OCI-LY1 (cell line): Measurements from ENCODE around the gene MAPK8IP3.

Experiments used
- H2AFZ ChIP-seq: fragments of 200-600 bp; sonication (generic), shearing (Covaris generic); 2 replicates; pipeline ENCODE4 v1.6.0; 2014; ENCODE audit warnings: antibody characterized with exemption, mild to moderate bottlenecking, low read length
- H3F3A ChIP-seq: fragments of 200-600 bp; sonication (generic), shearing (Covaris generic); 2 replicates; pipeline ENCODE4 v1.6.0; 2014; ENCODE audit warnings: mild to moderate bottlenecking, antibody characterized with exemption, low read length, moderate library complexity; ENCODE audit not compliant: insufficient read depth
- H3K27ac ChIP-seq: fragments of 200-600 bp; sonication (generic); 2 replicates; pipeline ENCODE4 v1.5.1; 2014; ENCODE audit warnings: low read length, mixed run types, mild to moderate bottlenecking, low read depth; ENCODE audit not compliant: poor library complexity, severe bottlenecking
- H3K27me3 ChIP-seq: fragments of 200-600 bp; sonication (generic); 2 replicates; pipeline ENCODE4 v1.6.0; 2014; ENCODE audit warnings: antibody characterized with exemption, mild to moderate bottlenecking, low read length, moderate library complexity; ENCODE audit not compliant: insufficient read depth
- H3K36me3 ChIP-seq: fragments of 200-600 bp; sonication (generic); 2 replicates; pipeline ENCODE4 v1.6.1; 2014; ENCODE audit warnings: mild to moderate bottlenecking, antibody characterized with exemption, low read length, moderate library complexity, mixed read lengths; ENCODE audit not compliant: insufficient read depth
- H3K4me1 ChIP-seq: fragments of 200-600 bp; sonication (generic); 2 replicates; pipeline ENCODE4 v1.5.1; 2014; ENCODE audit warnings: mild to moderate bottlenecking, low read length, moderate library complexity; ENCODE audit not compliant: insufficient read depth, severe bottlenecking
- H3K4me2 ChIP-seq: fragments of 200-600 bp; sonication (generic), shearing (Covaris generic); 2 replicates; pipeline ENCODE4 v1.6.1; 2014; ENCODE audit warnings: low read length
- H3K4me3 ChIP-seq: fragments of 200-600 bp; sonication (generic); 2 replicates; pipeline ENCODE4 v1.5.1; 2014; ENCODE audit warnings: low read length, low read depth, mild to moderate bottlenecking, mixed read lengths; ENCODE audit not compliant: poor library complexity, severe bottlenecking
- H3K79me2 ChIP-seq: fragments of 200-600 bp; shearing (Covaris generic); 2 replicates; pipeline ENCODE4 v1.6.1; 2016; ENCODE audit warnings: mixed run types, low read length, mixed read lengths; ENCODE audit not compliant: insufficient read depth
- H3K9ac ChIP-seq: fragments of 200-600 bp; sonication (generic), shearing (Covaris generic); 2 replicates; pipeline ENCODE4 v1.6.1; 2014; ENCODE audit warnings: mild to moderate bottlenecking, low read length, mixed read lengths
- H3K9me2 ChIP-seq: fragments of 200-600 bp; sonication (generic), shearing (Covaris generic); 2 replicates; pipeline ENCODE4 v1.6.1; 2014; ENCODE audit warnings: low read depth, mild to moderate bottlenecking, low read length, mixed read lengths
- H3K9me3 ChIP-seq: fragments of 200-600 bp; shearing (Covaris generic); 2 replicates; pipeline ENCODE4 v1.6.1; 2014; ENCODE audit warnings: low read length, mixed read lengths
- H4K20me1 ChIP-seq: fragments of 200-600 bp; sonication (generic), shearing (Covaris generic); 2 replicates; pipeline ENCODE4 v1.6.0; 2016; ENCODE audit warnings: mild to moderate bottlenecking, low read length; ENCODE audit not compliant: insufficient read depth
- EZH2 ChIP-seq: fragments of 200-600 bp; sonication (generic), shearing (Covaris generic); IDR thresholded peaks from 2 replicates; pipeline ENCODE4 v1.8.0; 2017; ENCODE audit warnings: borderline replicate concordance, mixed run types, mild to moderate bottlenecking, antibody characterized with exemption, low read length, moderate library complexity, mixed read lengths
- TF ChIP-seq, protein P1 (sequence below): fragments of 200-600 bp; sonication (generic), shearing (Covaris generic); IDR thresholded peaks from 2 replicates; pipeline ENCODE4 v1.5.1; 2017; ENCODE audit warnings: mild to moderate bottlenecking, antibody characterized with exemption, low read length, moderate library complexity, mixed read lengths

MAPK8IP3 gene

DNA sequence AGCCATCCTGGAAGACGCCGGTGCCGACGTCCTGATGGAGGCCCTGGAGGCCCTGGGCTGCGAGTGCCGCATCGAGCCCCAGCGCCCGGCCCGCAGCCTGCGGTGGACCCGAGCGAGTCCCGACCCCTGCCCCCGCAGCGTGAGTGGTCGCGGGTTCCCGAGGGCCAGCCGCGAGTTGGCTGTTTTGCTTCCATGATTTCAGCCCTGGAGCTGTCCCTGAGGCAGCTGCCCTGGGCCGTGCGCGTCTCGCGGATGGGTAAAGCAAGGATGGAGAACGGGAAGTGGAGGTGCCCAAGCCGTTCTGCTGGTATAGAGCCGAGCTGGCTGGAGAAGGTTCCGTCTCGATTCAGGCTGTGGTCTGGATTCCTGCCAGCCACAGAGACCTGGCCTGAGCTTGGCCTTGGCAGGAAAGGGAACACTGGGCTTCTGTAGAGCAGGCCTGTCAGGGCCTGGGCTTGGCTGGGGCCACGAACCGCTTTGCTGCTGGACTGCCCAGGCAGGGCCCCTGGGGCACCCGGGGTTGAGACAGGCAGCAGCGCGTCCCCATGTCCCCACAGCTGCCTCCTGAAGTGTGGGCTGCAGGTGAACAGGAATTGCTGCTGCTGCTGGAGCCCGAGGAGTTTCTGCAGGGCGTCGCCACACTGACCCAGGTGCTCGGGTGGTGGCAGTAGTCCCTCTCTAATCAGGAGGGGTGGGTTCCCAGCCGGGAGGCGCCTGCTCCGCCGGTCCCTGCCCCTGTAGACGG is 67.9 kb downstream of the MAPK8IP3 start:
- TF ChIP-seq, protein P1, sequence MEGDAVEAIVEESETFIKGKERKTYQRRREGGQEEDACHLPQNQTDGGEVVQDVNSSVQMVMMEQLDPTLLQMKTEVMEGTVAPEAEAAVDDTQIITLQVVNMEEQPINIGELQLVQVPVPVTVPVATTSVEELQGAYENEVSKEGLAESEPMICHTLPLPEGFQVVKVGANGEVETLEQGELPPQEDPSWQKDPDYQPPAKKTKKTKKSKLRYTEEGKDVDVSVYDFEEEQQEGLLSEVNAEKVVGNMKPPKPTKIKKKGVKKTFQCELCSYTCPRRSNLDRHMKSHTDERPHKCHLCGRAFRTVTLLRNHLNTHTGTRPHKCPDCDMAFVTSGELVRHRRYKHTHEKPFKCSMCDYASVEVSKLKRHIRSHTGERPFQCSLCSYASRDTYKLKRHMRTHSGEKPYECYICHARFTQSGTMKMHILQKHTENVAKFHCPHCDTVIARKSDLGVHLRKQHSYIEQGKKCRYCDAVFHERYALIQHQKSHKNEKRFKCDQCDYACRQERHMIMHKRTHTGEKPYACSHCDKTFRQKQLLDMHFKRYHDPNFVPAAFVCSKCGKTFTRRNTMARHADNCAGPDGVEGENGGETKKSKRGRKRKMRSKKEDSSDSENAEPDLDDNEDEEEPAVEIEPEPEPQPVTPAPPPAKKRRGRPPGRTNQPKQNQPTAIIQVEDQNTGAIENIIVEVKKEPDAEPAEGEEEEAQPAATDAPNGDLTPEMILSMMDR = no peak; the same call in 1 of the 2 replicates
- TF ChIP-seq EZH2 = no peak
- no peak overlapping the region for H3K27ac ChIP-seq
- 0 out of 2 replicates have a peak, but pooled peaks cover 3% of the 10 kb centered on the region for H3K79me2 ChIP-seq
- peak overlapping the region; percentile 85 for H3K4me3 ChIP-seq
- no peaks in the 10 kb centered on the region for H3F3A ChIP-seq
- no peaks in the 10 kb centered on the region for H3K9me2 ChIP-seq
- H3K27me3 ChIP-seq = no peaks in the 10 kb centered on the region
- peak overlapping the region; percentile 88 for H3K9ac ChIP-seq
- H3K9me3 ChIP-seq = no peaks in the 10 kb centered on the region
- H4K20me1 ChIP-seq = no peaks in the 10 kb centered on the region
- peak overlapping the region; percentile 91 for H3K4me2 ChIP-seq
- H2AFZ ChIP-seq = no peak overlapping the region
- peaks cover 22% of the 10 kb centered on the region for H3K4me1 ChIP-seq
- peaks cover 44% of the 10 kb centered on the region for H3K36me3 ChIP-seq

DNA sequence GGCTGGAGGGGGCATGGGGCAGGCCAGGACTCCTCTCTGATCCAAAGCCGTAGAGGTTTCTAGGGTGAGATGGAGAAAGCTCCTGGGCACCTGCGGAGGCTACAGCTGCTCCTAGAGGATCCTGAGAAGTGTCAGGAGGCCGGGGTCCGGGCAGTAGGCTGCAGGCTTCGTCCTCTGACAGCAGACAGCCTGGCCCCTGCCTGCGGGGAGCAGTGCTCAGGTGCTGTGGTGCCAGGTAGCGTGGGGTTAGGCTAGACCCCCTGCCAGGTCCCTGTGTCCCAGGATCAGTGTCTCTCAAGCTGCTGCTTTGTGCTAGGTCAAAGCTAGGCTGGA is 68.4 kb downstream of the MAPK8IP3 start:
- Histone ChIP-seq H3K27ac (no peak overlapping the region), H3K4me2 (peak overlapping the region; percentile 91), H3F3A (no peaks in the 10 kb centered on the region), H4K20me1 (no peaks in the 10 kb centered on the region), H3K4me1 (peaks cover 22% of the 10 kb centered on the region), H2AFZ (no peak overlapping the region), H3K27me3 (no peaks in the 10 kb centered on the region), H3K79me2 (0 out of 2 replicates have a peak, but pooled peaks cover 3% of the 10 kb centered on the region), H3K9ac (peak overlapping the region; percentile 88; the same call in 1 of the 2 replicates), H3K9me2 (no peaks in the 10 kb centered on the region), H3K4me3 (peak overlapping the region; percentile 85), H3K36me3 (peaks cover 48% of the 10 kb centered on the region), H3K9me3 (no peaks in the 10 kb centered on the region)
- TF ChIP-seq EZH2 = no peak
- TF ChIP-seq, protein P1 = no peak

DNA sequence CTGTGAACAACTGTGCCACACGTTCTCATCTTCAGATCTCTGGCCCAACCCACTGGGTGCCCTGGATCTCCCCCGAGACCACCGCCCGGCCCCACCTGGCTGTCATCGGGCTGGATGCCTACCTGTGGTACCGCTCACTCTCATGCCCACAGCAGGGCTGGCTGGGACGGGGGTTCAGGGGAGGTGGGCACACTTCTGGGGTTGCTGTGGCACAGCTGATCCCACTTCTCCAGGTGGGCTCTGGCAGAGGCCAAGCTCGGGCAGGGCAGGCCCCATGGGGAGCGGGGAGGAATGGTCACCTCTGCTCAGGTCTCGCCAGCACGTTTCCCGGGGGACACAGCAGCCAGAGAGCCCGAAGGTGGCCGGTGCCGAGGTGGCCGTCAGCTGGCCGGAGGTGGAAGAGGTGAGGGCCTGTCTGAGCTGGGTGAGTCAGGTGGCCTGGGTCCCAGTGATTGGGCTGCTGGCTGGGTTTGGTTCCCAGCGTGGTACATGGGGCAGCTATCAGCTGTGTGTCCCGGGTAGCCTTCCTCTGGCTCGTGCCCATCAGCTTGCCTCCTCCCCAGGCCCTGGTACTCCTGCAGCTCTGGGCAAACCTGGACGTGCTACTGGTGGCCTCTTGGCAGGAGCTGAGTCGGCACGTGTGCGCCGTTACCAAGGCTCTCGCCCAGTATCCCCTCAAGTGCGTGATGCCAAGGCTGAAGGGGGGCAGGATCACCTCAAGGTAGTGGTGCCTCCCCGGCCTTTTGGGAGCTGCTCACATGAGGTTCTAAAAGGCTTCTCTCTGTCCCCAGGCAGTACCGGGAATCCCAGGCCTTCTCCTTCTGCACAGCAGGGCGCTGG is 69.2 kb downstream of the MAPK8IP3 start:
- no peak overlapping the region for H3K4me2 ChIP-seq
- H3F3A ChIP-seq = no peaks in the 10 kb centered on the region
- TF ChIP-seq, protein P1 = no peak
- no peak for TF ChIP-seq EZH2
- no peak overlapping the region for H3K4me3 ChIP-seq
- H3K9ac ChIP-seq = no peak overlapping the region; the same call in 1 of the 2 replicates
- H3K79me2 ChIP-seq = 0 out of 2 replicates have a peak, but pooled peaks cover 3% of the 10 kb centered on the region
- no peaks in the 10 kb centered on the region for H4K20me1 ChIP-seq
- H3K9me3 ChIP-seq = no peaks in the 10 kb centered on the region
- H3K27ac ChIP-seq = no peak overlapping the region
- no peak overlapping the region for H2AFZ ChIP-seq
- no peaks in the 10 kb centered on the region for H3K27me3 ChIP-seq
- peaks cover 45% of the 10 kb centered on the region for H3K36me3 ChIP-seq
- no peaks in the 10 kb centered on the region for H3K9me2 ChIP-seq
- H3K4me1 ChIP-seq = peaks cover 18% of the 10 kb centered on the region
